HG03558 (cell line): Measurements from ENCODE around the gene PGLYRP4.

ENCODE experiments used
- ATAC-seq: cut with Tn5 transposase; IDR thresholded peaks from one replicate; pipeline ENCODE4 v1.9.1; 2021; ENCODE audit warnings: moderate number of reproducible peaks; ENCODE audit not compliant: unreplicated experiment; ENCODE audit errors: extremely low read depth

Gene PGLYRP4

GRCh38 chr1:153305682-153306081 lies 43.0 kb downstream of the PGLYRP4 start:
- no peak for ATAC-seq

GRCh38 chr1:153302308-153302707 lies 46.3 kb downstream of the PGLYRP4 start:
- no peak for ATAC-seq

- no peak for ATAC-seq
Measured at GRCh38 chr1:153293851-153294250, 54.8 kb downstream of the PGLYRP4 start.

GRCh38 chr1:153293480-153293775 lies 55.2 kb downstream of the PGLYRP4 start:
- ATAC-seq, result no peak

- no peak for ATAC-seq
Measured at GRCh38 chr1:153292740-153293479, 55.7 kb downstream of the PGLYRP4 start.

- no peak for ATAC-seq
Measured at GRCh38 chr1:153292185-153292584, 56.5 kb downstream of the PGLYRP4 start.

- ATAC-seq, result no peak
Measured at GRCh38 chr1:153291514-153291913, 57.1 kb downstream of the PGLYRP4 start.

- no peak for ATAC-seq
Measured at GRCh38 chr1:153288634-153289275, 59.9 kb downstream of the PGLYRP4 start.
